ENCODE data around the gene ZNF778.

Gene ZNF778

GRCh38 chr16:89189358-89190025, 28.0 kb upstream of the ZNF778 start:
- H3K4me1 ChIP-seq (ENCODE audit: insufficient read depth, low read length) = peaks cover 5% of the 10 kb centered on the region
- ATAC-seq (ENCODE audit: insufficient read depth, low read depth) = no peak
- no peak overlapping the region for H3K27ac ChIP-seq (ENCODE audit: low read length)
- no peak overlapping the region for H3K4me3 ChIP-seq (ENCODE audit: low read depth in 1 of 2, low read length in 2 of 2)
- no peak overlapping the region for H3K4me2 ChIP-seq (ENCODE audit: insufficient read depth, low read length)
- H2AFZ ChIP-seq (ENCODE audit: low read depth, low read length) = no peak overlapping the region
- no peaks in the 10 kb centered on the region for H3K9me3 ChIP-seq (ENCODE audit: insufficient read depth, low read length, severe bottlenecking)
- H3K79me2 ChIP-seq (ENCODE audit: insufficient read depth, low read length) = no peaks in the 10 kb centered on the region
- H3K27me3 ChIP-seq (ENCODE audit: insufficient read depth, low read length, poor library complexity) = no peaks in the 10 kb centered on the region
- no peak overlapping the region for H3K9ac ChIP-seq (ENCODE audit: low read depth, low read length)
- no peaks in the 10 kb centered on the region for H3K36me3 ChIP-seq (ENCODE audit: insufficient read depth, low read length)
- TF ChIP-seq EZH2 (IDR thresholded peaks at IDR 0.05; ENCODE audit: borderline replicate concordance, low read depth, low read length, severe bottlenecking) = no peak
- TF ChIP-seq, protein P1, sequence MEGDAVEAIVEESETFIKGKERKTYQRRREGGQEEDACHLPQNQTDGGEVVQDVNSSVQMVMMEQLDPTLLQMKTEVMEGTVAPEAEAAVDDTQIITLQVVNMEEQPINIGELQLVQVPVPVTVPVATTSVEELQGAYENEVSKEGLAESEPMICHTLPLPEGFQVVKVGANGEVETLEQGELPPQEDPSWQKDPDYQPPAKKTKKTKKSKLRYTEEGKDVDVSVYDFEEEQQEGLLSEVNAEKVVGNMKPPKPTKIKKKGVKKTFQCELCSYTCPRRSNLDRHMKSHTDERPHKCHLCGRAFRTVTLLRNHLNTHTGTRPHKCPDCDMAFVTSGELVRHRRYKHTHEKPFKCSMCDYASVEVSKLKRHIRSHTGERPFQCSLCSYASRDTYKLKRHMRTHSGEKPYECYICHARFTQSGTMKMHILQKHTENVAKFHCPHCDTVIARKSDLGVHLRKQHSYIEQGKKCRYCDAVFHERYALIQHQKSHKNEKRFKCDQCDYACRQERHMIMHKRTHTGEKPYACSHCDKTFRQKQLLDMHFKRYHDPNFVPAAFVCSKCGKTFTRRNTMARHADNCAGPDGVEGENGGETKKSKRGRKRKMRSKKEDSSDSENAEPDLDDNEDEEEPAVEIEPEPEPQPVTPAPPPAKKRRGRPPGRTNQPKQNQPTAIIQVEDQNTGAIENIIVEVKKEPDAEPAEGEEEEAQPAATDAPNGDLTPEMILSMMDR (IDR thresholded peaks at IDR 0.05; ENCODE audit: borderline replicate concordance, extremely low read depth, low read length, poor library complexity, severe bottlenecking) = no peak
- H4K20me1 ChIP-seq (ENCODE audit: insufficient read depth, low read length) = peaks cover 20% of the 10 kb centered on the region
- DNase-seq = no peak

DNA sequence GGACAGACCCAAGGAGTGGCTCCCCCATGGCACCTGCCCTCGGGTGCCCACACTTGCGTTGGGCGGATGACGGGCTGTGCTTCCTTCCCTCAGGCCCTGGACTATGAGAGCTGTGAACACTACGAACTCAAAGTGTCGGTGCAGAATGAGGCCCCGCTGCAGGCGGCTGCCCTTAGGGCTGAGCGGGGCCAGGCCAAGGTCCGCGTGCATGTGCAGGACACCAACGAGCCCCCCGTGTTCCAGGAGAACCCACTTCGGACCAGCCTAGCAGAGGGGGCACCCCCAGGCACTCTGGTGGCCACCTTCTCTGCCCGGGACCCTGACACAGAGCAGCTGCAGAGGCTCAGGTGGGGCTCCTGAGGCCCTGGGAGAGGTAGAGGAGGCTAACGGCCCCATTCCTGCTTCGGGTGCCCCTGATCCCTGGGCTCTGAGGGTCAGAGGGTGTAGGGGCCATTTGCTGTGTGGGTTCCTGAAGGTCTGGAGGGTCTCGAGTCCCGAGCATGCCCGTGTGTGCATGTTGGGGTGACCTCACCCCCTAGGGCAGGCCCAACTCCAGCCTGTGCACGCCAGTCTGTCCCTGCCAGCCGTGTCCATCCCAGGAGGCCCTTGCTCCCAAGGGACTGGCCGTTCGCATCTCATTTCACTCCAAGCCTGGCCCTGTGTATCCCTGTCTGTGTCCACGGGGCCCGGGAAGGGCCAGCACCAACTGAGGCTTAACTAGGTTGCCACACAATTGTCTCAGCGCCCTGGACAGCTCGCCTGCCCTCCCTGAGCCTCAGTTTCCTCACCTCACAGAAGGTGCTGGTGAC, 27.1 kb upstream of the ZNF778 start:
- Histone ChIP-seq H3K36me3 (ENCODE audit: insufficient read depth, low read length) (no peaks in the 10 kb centered on the region), H2AFZ (ENCODE audit: low read depth, low read length) (no peak overlapping the region), H3K4me2 (ENCODE audit: insufficient read depth, low read length) (no peak overlapping the region), H3K9me3 (ENCODE audit: insufficient read depth, low read length, severe bottlenecking) (no peaks in the 10 kb centered on the region), H4K20me1 (ENCODE audit: insufficient read depth, low read length) (peaks cover 20% of the 10 kb centered on the region), H3K79me2 (ENCODE audit: insufficient read depth, low read length) (no peaks in the 10 kb centered on the region), H3K4me3 (ENCODE audit: low read depth in 1 of 2, low read length in 2 of 2) (no peak overlapping the region), H3K27ac (ENCODE audit: low read length) (no peak overlapping the region), H3K9ac (ENCODE audit: low read depth, low read length) (no peak overlapping the region), H3K27me3 (ENCODE audit: insufficient read depth, low read length, poor library complexity) (no peaks in the 10 kb centered on the region), H3K4me1 (ENCODE audit: insufficient read depth, low read length) (peaks cover 5% of the 10 kb centered on the region)
- TF ChIP-seq, protein P1 (IDR thresholded peaks at IDR 0.05; ENCODE audit: borderline replicate concordance, extremely low read depth, low read length, poor library complexity, severe bottlenecking) = no peak
- TF ChIP-seq EZH2 (IDR thresholded peaks at IDR 0.05; ENCODE audit: borderline replicate concordance, low read depth, low read length, severe bottlenecking) = no peak
- DNase-seq = no peak
- ATAC-seq (ENCODE audit: insufficient read depth, low read depth) = no peak

- no peaks in the 10 kb centered on the region for H3K9me3 ChIP-seq (ENCODE audit: insufficient read depth, low read length, severe bottlenecking)
- ATAC-seq (ENCODE audit: insufficient read depth, low read depth) (no peak), DNase-seq (no peak)
- H3K4me3 ChIP-seq (ENCODE audit: low read depth in 1 of 2, low read length in 2 of 2) = no peak overlapping the region
- no peak overlapping the region for H3K4me2 ChIP-seq (ENCODE audit: insufficient read depth, low read length)
- H3K27me3 ChIP-seq (ENCODE audit: insufficient read depth, low read length, poor library complexity) = no peaks in the 10 kb centered on the region
- no peak for TF ChIP-seq EZH2 (IDR thresholded peaks at IDR 0.05; ENCODE audit: borderline replicate concordance, low read depth, low read length, severe bottlenecking)
- TF ChIP-seq, protein P1 (IDR thresholded peaks at IDR 0.05; ENCODE audit: borderline replicate concordance, extremely low read depth, low read length, poor library complexity, severe bottlenecking) = no peak
- peaks cover 5% of the 10 kb centered on the region for H3K4me1 ChIP-seq (ENCODE audit: insufficient read depth, low read length)
- H2AFZ ChIP-seq (ENCODE audit: low read depth, low read length) = no peak overlapping the region
- no peak overlapping the region for H3K9ac ChIP-seq (ENCODE audit: low read depth, low read length)
- no peaks in the 10 kb centered on the region for H3K79me2 ChIP-seq (ENCODE audit: insufficient read depth, low read length)
- H3K27ac ChIP-seq (ENCODE audit: low read length) = no peak overlapping the region
- peaks cover 20% of the 10 kb centered on the region for H4K20me1 ChIP-seq (ENCODE audit: insufficient read depth, low read length)
- no peaks in the 10 kb centered on the region for H3K36me3 ChIP-seq (ENCODE audit: insufficient read depth, low read length)
Observed at GRCh38 chr16:89191033-89191900, 26.2 kb upstream of the ZNF778 start.
